GM18502 (cell line): ENCODE data around the gene PSMD8.

Source experiments
- ATAC-seq: cut with Tn5 transposase; IDR thresholded peaks from one replicate; pipeline ENCODE4 v1.9.1; 2021; ENCODE audit warnings: mild to moderate bottlenecking; ENCODE audit not compliant: unreplicated experiment, poor library complexity

PSMD8 gene

GRCh38 chr19:38429811-38430156 is 55.4 kb downstream of the PSMD8 start:
- ATAC-seq, result no peak

GRCh38 chr19:38430931-38431330 is 56.6 kb downstream of the PSMD8 start:
- ATAC-seq, result no peak

- ATAC-seq, result no peak
These were observed 58.9 kb downstream of the PSMD8 start, which contains the start of gene RYR1 for GRCh38 chr19:38433268-38433733. TSS of gene RYR1 (plus strand) at chr19:38433691. CDS start at chr19:38433830, 139 bp downstream.
